Neural cell (in vitro differentiated cells): Measurements from ENCODE around the gene HNF1B. TPM values are rescaled to one million over a fixed set of nuclear protein-coding genes. Genes with fewer than 3 reads are reported as not detected.

Experiments used
- H2AFZ ChIP-seq: fragments of 200-600, 300-800 bp; sonication (generic), shearing (Covaris generic); 2 replicates; pipeline ENCODE4 v1.6.0; 2014; ENCODE audit warnings: low read depth, mild to moderate bottlenecking, antibody characterized with exemption, low read length, moderate library complexity
- H3F3A ChIP-seq: fragments of 200-600 bp; shearing (Covaris generic); 2 replicates; pipeline ENCODE4 v1.6.1; 2016; ENCODE audit warnings: mild to moderate bottlenecking, moderate library complexity, mixed read lengths, antibody characterized with exemption, low read length; ENCODE audit not compliant: insufficient read depth, poor library complexity, severe bottlenecking
- H3K27ac ChIP-seq: fragments of 200-600, 300-800 bp; sonication (generic), shearing (Covaris generic); 2 replicates; pipeline ENCODE4 v1.5.1; 2014; ENCODE audit warnings: mild to moderate bottlenecking, low read length, moderate library complexity
- H3K27me3 ChIP-seq: fragments of 300-800, 200-600 bp; sonication (generic), shearing (Covaris generic); 2 replicates; pipeline ENCODE4 v1.6.0; 2014; ENCODE audit warnings: mild to moderate bottlenecking, low read depth, low read length, moderate library complexity; ENCODE audit not compliant: insufficient read depth
- H3K36me3 ChIP-seq: fragments of 300-800, 200-600 bp; sonication (generic), shearing (Covaris generic); 2 replicates; pipeline ENCODE4 v1.5.1; 2014; ENCODE audit warnings: mild to moderate bottlenecking, antibody characterized with exemption, low read length, moderate library complexity; ENCODE audit not compliant: insufficient read depth
- H3K4me2 ChIP-seq: fragments of 300-800, 200-600 bp; sonication (generic), shearing (Covaris generic); 2 replicates; pipeline ENCODE4 v1.6.0; 2014; ENCODE audit warnings: mild to moderate bottlenecking, low read length
- H3K4me3 ChIP-seq: fragments of 300-800, 200-600 bp; sonication (generic), shearing (Covaris generic); 2 replicates; pipeline ENCODE4 v1.5.1; 2014; ENCODE audit warnings: mild to moderate bottlenecking, low read length, moderate library complexity
- H3K79me2 ChIP-seq: fragments of 200-600 bp; shearing (Covaris generic); replicated peaks from 2 replicates; pipeline ENCODE4 v1.6.0; 2014; ENCODE audit warnings: mild to moderate bottlenecking, low read length, moderate library complexity; ENCODE audit not compliant: insufficient read depth
- H3K9ac ChIP-seq: fragments of 300-800, 200-600 bp; sonication (generic), shearing (Covaris generic); 2 replicates; pipeline ENCODE4 v1.6.1; 2016; ENCODE audit warnings: mild to moderate bottlenecking, low read length, mixed read lengths
- H3K9me2 ChIP-seq: fragments of 200-600 bp; shearing (Covaris generic); 2 replicates; pipeline ENCODE4 v1.6.1; 2016; ENCODE audit warnings: mild to moderate bottlenecking, low read length, mixed read lengths; ENCODE audit not compliant: insufficient read depth
- H3K9me3 ChIP-seq: fragments of 200-600, 300-800 bp; sonication (generic), shearing (Covaris generic); 2 replicates; pipeline ENCODE4 v1.6.1; 2016; ENCODE audit warnings: mild to moderate bottlenecking, mixed run types, low read length, moderate library complexity, mixed read lengths
- H4K20me1 ChIP-seq: fragments of 200-600 bp; shearing (Covaris generic); 2 replicates; pipeline ENCODE4 v1.6.1; 2016; ENCODE audit warnings: mild to moderate bottlenecking, mixed run types; ENCODE audit not compliant: insufficient read depth
- EP300 ChIP-seq: fragments of 450-650 bp; conservative IDR thresholded peaks from 2 replicates; pipeline ENCODE4 v1.6.1; 2014; ENCODE audit warnings: antibody characterized with exemption, mild to moderate bottlenecking, moderate library complexity; ENCODE audit not compliant: poor library complexity, severe bottlenecking
- EZH2 ChIP-seq: fragments of 200-600, 300-800 bp; shearing (Covaris generic), sonication (generic); IDR thresholded peaks from 2 replicates; pipeline ENCODE4 v1.6.1; 2014; ENCODE audit warnings: antibody characterized with exemption, low read length, borderline replicate concordance, mild to moderate bottlenecking; ENCODE audit not compliant: insufficient read depth, poor library complexity, severe bottlenecking
- MXI1 ChIP-seq: fragments of 450-650 bp; conservative IDR thresholded peaks from 2 replicates; pipeline ENCODE4 v1.6.1; 2014; ENCODE audit warnings: antibody characterized with exemption, mild to moderate bottlenecking; ENCODE audit not compliant: poor library complexity, severe bottlenecking
- POLR2AphosphoS5 ChIP-seq: IDR thresholded peaks from 2 replicates; pipeline ENCODE4 v1.6.1; 2012
- RAD21 ChIP-seq: fragments of 450-650 bp; conservative IDR thresholded peaks from 2 replicates; pipeline ENCODE4 v1.6.1; 2014; ENCODE audit warnings: antibody characterized with exemption, mild to moderate bottlenecking, moderate library complexity
- SMC3 ChIP-seq: fragments of 450-650 bp; conservative IDR thresholded peaks from 2 replicates; pipeline ENCODE4 v1.6.1; 2014; ENCODE audit warnings: antibody characterized with exemption, mild to moderate bottlenecking, moderate library complexity; ENCODE audit not compliant: poor library complexity
- TAF1 ChIP-seq: IDR thresholded peaks from 2 replicates; pipeline ENCODE4 v1.6.1; 2012; ENCODE audit warnings: low read depth
- polyA plus RNA-seq: library from polyadenylated mRNA; depleted of rRNA; stranded (reverse); fragments of >200 nt; gene quantifications from 2 replicates; pipeline ENCODE4 v1.2.3, GENCODE V29; 2014
- TF ChIP-seq, protein P1 (sequence below): IDR thresholded peaks from 2 replicates; pipeline ENCODE4 v1.6.1; 2012; ENCODE audit warnings: borderline replicate concordance
- TF ChIP-seq, protein P2 (sequence below): fragments of 450-650 bp; IDR thresholded peaks from 2 replicates; pipeline ENCODE4 v1.5.1; 2014; ENCODE audit warnings: antibody characterized with exemption, mild to moderate bottlenecking, moderate library complexity; ENCODE audit not compliant: poor library complexity, severe bottlenecking

HNF1B gene
- polyA plus RNA-seq, 1 donor from 2014 or later: not detected

DNA sequence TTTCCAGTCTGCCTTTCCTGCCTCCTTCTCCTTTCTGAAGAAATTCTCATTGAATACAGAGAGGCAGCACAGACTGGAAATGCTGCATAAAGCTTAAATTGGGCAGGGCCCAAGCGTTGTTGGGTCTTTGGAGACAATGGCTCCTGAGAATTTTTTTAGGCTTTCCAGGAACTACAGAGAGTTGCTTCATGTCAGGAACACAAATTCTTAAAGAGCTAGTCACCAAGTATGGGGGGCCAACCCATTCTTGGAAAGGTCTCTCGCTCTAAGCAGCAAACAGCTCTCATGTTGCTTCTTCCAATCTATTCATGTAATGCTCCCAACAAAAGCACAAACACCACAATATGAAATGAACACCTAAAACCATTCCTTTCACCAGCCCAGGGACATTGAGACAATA lies 6.9 kb downstream of the HNF1B start:
- Histone ChIP-seq H4K20me1 (no peaks in the 10 kb centered on the region), H3K4me2 (no peak overlapping the region), H3K4me3 (no peak overlapping the region), H3F3A (no peaks in the 10 kb centered on the region), H2AFZ (no peak overlapping the region), H3K9me2 (no peaks in the 10 kb centered on the region), H3K27ac (no peak overlapping the region), H3K9me3 (no peaks in the 10 kb centered on the region), H3K36me3 (no peaks in the 10 kb centered on the region), H3K9ac (no peak overlapping the region), H3K79me2 (no peaks in the 10 kb centered on the region), H3K27me3 (peaks cover 52% of the 10 kb centered on the region)
- TF ChIP-seq EP300 (no peak), SMC3 (no peak), RAD21 (no peak), MXI1 (no peak), TAF1 (no peak), POLR2AphosphoS5 (no peak), EZH2 (no peak)
- TF ChIP-seq, protein P1, sequence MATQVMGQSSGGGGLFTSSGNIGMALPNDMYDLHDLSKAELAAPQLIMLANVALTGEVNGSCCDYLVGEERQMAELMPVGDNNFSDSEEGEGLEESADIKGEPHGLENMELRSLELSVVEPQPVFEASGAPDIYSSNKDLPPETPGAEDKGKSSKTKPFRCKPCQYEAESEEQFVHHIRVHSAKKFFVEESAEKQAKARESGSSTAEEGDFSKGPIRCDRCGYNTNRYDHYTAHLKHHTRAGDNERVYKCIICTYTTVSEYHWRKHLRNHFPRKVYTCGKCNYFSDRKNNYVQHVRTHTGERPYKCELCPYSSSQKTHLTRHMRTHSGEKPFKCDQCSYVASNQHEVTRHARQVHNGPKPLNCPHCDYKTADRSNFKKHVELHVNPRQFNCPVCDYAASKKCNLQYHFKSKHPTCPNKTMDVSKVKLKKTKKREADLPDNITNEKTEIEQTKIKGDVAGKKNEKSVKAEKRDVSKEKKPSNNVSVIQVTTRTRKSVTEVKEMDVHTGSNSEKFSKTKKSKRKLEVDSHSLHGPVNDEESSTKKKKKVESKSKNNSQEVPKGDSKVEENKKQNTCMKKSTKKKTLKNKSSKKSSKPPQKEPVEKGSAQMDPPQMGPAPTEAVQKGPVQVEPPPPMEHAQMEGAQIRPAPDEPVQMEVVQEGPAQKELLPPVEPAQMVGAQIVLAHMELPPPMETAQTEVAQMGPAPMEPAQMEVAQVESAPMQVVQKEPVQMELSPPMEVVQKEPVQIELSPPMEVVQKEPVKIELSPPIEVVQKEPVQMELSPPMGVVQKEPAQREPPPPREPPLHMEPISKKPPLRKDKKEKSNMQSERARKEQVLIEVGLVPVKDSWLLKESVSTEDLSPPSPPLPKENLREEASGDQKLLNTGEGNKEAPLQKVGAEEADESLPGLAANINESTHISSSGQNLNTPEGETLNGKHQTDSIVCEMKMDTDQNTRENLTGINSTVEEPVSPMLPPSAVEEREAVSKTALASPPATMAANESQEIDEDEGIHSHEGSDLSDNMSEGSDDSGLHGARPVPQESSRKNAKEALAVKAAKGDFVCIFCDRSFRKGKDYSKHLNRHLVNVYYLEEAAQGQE: no peak
- TF ChIP-seq, protein P2, sequence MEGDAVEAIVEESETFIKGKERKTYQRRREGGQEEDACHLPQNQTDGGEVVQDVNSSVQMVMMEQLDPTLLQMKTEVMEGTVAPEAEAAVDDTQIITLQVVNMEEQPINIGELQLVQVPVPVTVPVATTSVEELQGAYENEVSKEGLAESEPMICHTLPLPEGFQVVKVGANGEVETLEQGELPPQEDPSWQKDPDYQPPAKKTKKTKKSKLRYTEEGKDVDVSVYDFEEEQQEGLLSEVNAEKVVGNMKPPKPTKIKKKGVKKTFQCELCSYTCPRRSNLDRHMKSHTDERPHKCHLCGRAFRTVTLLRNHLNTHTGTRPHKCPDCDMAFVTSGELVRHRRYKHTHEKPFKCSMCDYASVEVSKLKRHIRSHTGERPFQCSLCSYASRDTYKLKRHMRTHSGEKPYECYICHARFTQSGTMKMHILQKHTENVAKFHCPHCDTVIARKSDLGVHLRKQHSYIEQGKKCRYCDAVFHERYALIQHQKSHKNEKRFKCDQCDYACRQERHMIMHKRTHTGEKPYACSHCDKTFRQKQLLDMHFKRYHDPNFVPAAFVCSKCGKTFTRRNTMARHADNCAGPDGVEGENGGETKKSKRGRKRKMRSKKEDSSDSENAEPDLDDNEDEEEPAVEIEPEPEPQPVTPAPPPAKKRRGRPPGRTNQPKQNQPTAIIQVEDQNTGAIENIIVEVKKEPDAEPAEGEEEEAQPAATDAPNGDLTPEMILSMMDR: no peak

DNA sequence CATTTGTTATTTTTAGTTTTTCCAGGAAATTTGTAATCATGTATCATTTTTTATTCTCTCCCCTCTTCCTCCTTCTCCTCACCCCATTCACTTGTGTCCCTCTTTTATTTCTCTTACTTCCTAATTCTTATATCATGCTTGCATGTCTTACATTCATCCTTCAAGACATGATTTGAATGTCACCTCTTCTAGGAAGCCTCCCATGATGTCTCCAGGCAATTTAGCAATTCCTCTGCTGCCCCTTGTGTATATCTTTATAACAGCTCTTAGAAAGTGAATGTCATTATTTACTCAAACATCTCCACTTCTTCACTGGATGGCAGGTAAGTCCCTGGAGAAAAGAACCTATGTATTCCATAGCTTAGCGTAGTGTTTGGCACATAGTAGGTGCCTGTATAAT lies 7.8 kb downstream of the HNF1B start:
- no peak for TF ChIP-seq EP300
- TF ChIP-seq, protein P2: no peak
- no peak for TF ChIP-seq TAF1
- TF ChIP-seq RAD21: no peak
- no peak for TF ChIP-seq EZH2
- TF ChIP-seq, protein P1: no peak
- no peak for TF ChIP-seq MXI1
- TF ChIP-seq SMC3: no peak
- TF ChIP-seq POLR2AphosphoS5: no peak
- no peaks in the 10 kb centered on the region for H4K20me1 ChIP-seq
- no peaks in the 10 kb centered on the region for H3K9me3 ChIP-seq
- H3K27me3 ChIP-seq: peaks cover 43% of the 10 kb centered on the region
- no peak overlapping the region for H3K4me3 ChIP-seq
- no peaks in the 10 kb centered on the region for H3K9me2 ChIP-seq
- no peaks in the 10 kb centered on the region for H3F3A ChIP-seq
- no peak overlapping the region for H3K27ac ChIP-seq
- no peak overlapping the region for H3K4me2 ChIP-seq
- H3K9ac ChIP-seq: no peak overlapping the region
- H3K79me2 ChIP-seq: no peaks in the 10 kb centered on the region
- no peaks in the 10 kb centered on the region for H3K36me3 ChIP-seq
- no peak overlapping the region for H2AFZ ChIP-seq
